Measurements from ENCODE around the gene GNA14.

- TF ChIP-seq POLR2AphosphoS5 (IDR thresholded peaks at IDR 0.05) = no peak
- TF ChIP-seq, protein P1, sequence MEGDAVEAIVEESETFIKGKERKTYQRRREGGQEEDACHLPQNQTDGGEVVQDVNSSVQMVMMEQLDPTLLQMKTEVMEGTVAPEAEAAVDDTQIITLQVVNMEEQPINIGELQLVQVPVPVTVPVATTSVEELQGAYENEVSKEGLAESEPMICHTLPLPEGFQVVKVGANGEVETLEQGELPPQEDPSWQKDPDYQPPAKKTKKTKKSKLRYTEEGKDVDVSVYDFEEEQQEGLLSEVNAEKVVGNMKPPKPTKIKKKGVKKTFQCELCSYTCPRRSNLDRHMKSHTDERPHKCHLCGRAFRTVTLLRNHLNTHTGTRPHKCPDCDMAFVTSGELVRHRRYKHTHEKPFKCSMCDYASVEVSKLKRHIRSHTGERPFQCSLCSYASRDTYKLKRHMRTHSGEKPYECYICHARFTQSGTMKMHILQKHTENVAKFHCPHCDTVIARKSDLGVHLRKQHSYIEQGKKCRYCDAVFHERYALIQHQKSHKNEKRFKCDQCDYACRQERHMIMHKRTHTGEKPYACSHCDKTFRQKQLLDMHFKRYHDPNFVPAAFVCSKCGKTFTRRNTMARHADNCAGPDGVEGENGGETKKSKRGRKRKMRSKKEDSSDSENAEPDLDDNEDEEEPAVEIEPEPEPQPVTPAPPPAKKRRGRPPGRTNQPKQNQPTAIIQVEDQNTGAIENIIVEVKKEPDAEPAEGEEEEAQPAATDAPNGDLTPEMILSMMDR (IDR thresholded peaks at IDR 0.05) = no peak
- TF ChIP-seq POLR2A (IDR thresholded peaks at IDR 0.05) = no peak
These were observed 200.5 kb downstream of the GNA14 start for GRCh38 chr9:77447646-77448045.

Measured in breast epithelium (tissue), 3 donors.